Glutamatergic neuron (in vitro differentiated cells): ENCODE data around the gene ETS1. TPM values are rescaled to one million over a fixed set of nuclear protein-coding genes. Genes with fewer than 3 reads are reported as not detected.

Source experiments
- DNase-seq: peaks from one replicate; pipeline ENCODE4 v3.0.0; 2022
- H3K27ac Mint-ChIP-seq: one replicate; pipeline ENCODE4 v1.8.0; 2020; ENCODE audit warnings: mild to moderate bottlenecking, mixed read lengths, inconsistent platforms; ENCODE audit not compliant: unreplicated experiment
- H3K27me3 Mint-ChIP-seq: one replicate; pipeline ENCODE4 v1.8.0; 2020; ENCODE audit warnings: mild to moderate bottlenecking, moderate library complexity, mixed read lengths, inconsistent platforms; ENCODE audit not compliant: unreplicated experiment
- H3K36me3 Mint-ChIP-seq: one replicate; pipeline ENCODE4 v1.8.0; 2020; ENCODE audit warnings: mild to moderate bottlenecking, mixed read lengths, inconsistent platforms; ENCODE audit not compliant: unreplicated experiment
- H3K4me1 Mint-ChIP-seq: one replicate; pipeline ENCODE4 v1.8.0; 2020; ENCODE audit warnings: mild to moderate bottlenecking, low read depth, mixed read lengths, inconsistent platforms; ENCODE audit not compliant: unreplicated experiment
- H3K4me3 Mint-ChIP-seq: one replicate; pipeline ENCODE4 v1.8.0; 2020; ENCODE audit warnings: mild to moderate bottlenecking, mixed read lengths, inconsistent platforms; ENCODE audit not compliant: unreplicated experiment
- H3K9me3 Mint-ChIP-seq: one replicate; pipeline ENCODE4 v1.8.0; 2020; ENCODE audit warnings: mild to moderate bottlenecking, moderate library complexity, mixed read lengths, inconsistent platforms; ENCODE audit not compliant: unreplicated experiment
- CTCF ChIP-seq: fragments of 200-600 bp; sonication (generic); IDR thresholded peaks from one replicate; pipeline ENCODE4 v1.5.0; 2021; ENCODE audit not compliant: partially characterized antibody, unreplicated experiment
- total RNA-seq: library from RNA; stranded (reverse); fragmentation: NEBNext Ultra II Directional; extraction: Animal tissue kit (Norgen Biotek cat#: 25700); gene quantifications from one replicate; pipeline ENCODE4 v1.2.1, GENCODE V29; 2021; ENCODE audit not compliant: unreplicated experiment

Gene ETS1
- total RNA-seq, 1 donor from 2014 or later, result 1.0 TPM

DNA sequence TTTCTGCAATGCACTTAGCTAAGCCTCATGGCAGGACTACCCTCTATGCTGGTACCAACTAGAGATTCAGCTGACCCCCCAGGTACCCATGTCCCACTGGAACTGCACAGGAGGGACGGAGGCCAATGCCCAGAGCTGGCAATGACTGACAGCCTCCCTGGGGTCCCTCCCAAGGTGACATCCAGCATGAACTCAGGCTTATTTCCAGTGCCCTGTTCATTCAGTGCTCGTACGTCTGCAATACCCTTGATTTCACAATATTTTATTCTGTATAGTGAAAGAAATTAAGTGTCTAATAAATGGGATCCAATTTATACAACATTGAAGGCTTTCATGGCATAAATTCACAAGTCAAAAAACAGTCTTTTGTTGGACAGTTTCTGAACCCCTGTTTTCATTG is 20.2 kb downstream of the ETS1 start:
- no peaks in the 10 kb centered on the region for H3K27me3 Mint-ChIP-seq
- H3K27ac Mint-ChIP-seq, result no peak overlapping the region
- H3K9me3 Mint-ChIP-seq, result peaks cover 4% of the 10 kb centered on the region
- peaks cover 4% of the 10 kb centered on the region for H3K4me1 Mint-ChIP-seq
- DNase-seq, result no peak
- H3K36me3 Mint-ChIP-seq, result no peaks in the 10 kb centered on the region
- TF ChIP-seq CTCF, result no peak
- H3K4me3 Mint-ChIP-seq, result no peak overlapping the region

DNA sequence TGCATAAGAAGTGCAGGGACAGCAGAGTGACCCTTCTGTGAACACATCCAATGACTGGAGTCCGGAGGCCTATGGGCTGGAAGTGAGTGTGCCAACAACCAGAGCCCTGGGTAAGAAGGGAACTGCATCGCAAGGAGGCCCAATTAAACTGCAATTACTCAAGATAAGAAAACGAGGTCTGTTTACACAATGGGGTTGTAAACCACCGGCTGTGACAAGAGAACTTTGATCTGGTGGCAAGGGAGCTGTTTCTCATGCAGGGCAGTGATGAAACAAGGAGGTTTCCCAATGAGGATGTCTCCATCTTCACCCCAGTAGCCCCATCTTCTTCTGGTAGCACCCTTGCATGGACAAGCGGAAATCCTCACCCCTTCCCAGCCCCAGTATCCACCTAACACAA is 21.5 kb downstream of the ETS1 start:
- H3K4me3 Mint-ChIP-seq, result no peak overlapping the region
- no peaks in the 10 kb centered on the region for H3K27me3 Mint-ChIP-seq
- H3K27ac Mint-ChIP-seq, result no peak overlapping the region
- DNase-seq, result no peak
- H3K4me1 Mint-ChIP-seq, result peaks cover 4% of the 10 kb centered on the region
- H3K36me3 Mint-ChIP-seq, result no peaks in the 10 kb centered on the region
- H3K9me3 Mint-ChIP-seq, result peaks cover 4% of the 10 kb centered on the region
- TF ChIP-seq CTCF, result no peak

- no peak for DNase-seq
- H3K27me3 Mint-ChIP-seq, result no peaks in the 10 kb centered on the region
- no peaks in the 10 kb centered on the region for H3K36me3 Mint-ChIP-seq
- H3K4me1 Mint-ChIP-seq, result peaks cover 4% of the 10 kb centered on the region
- no peak for TF ChIP-seq CTCF
- peaks cover 4% of the 10 kb centered on the region for H3K9me3 Mint-ChIP-seq
- H3K27ac Mint-ChIP-seq, result no peak overlapping the region
- H3K4me3 Mint-ChIP-seq, result no peak overlapping the region
Observed at GRCh38 chr11:128564642-128565245, 22.6 kb downstream of the ETS1 start.

DNA sequence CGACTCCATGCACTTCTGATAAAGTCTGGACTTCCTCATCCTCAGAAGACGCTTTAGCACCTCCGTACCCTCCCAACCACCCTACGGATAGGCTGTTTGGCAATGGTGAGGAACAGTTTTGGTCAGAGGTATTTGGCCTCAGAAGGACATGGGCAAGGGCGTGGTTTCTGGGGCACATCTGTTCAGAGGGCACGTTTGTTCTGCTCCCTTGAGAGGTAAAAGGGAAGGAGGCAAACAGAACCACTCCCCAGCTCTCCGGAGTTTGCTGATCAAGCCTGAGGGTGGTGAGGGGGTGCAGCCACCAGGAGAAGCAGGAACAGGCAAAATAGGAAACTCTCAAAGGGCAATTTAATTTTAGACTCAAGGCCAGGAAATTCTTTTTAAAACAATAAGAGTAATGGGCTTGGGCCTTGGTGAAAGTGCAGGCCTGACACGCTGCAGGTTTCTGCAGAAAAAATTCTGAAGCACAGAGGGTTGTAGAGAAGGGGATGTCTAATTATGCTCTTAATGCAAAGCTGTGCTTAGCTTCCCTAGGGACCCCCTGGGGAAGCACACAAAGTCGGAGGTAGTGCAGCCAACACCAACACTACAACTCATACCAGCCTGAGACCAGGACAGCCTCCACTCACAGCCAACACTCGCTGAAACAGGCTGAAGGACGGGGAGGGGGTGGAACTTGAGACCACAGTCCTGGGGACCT is 23.3 kb downstream of the ETS1 start:
- Mint-ChIP-seq H3K36me3 (no peaks in the 10 kb centered on the region), H3K27me3 (no peaks in the 10 kb centered on the region), H3K4me1 (peaks cover 4% of the 10 kb centered on the region), H3K9me3 (peaks cover 4% of the 10 kb centered on the region), H3K27ac (no peak overlapping the region), H3K4me3 (no peak overlapping the region)
- no peak for DNase-seq
- TF ChIP-seq CTCF, result no peak

- Mint-ChIP-seq H3K36me3 (no peaks in the 10 kb centered on the region), H3K27me3 (no peaks in the 10 kb centered on the region), H3K4me1 (peaks cover 4% of the 10 kb centered on the region), H3K27ac (no peak overlapping the region), H3K4me3 (no peak overlapping the region), H3K9me3 (peaks cover 3% of the 10 kb centered on the region)
- no peak for TF ChIP-seq CTCF
- DNase-seq, result no peak
Observed at GRCh38 chr11:128563308-128563707, 24.1 kb downstream of the ETS1 start.
